KOPT-K1 (cell line): ENCODE data around the gene GPR15LG.
"Not testable (repeated sequence)": the region's sequence is repeated elsewhere in the genome, so short reads cannot be mapped to it uniquely, and the experiment has no call there.

Experiments
- H3K27ac ChIP-seq: fragments of 200-600 bp; sonication (generic); 2 replicates; pipeline ENCODE4 v1.5.1; 2016; ENCODE audit warnings: antibody characterized with exemption, mild to moderate bottlenecking, low read depth, low read length; ENCODE audit not compliant: poor library complexity, severe bottlenecking
- H3K36me3 ChIP-seq: fragments of 200-600 bp; sonication (generic); 2 replicates; pipeline ENCODE4 v1.5.1; 2017; ENCODE audit warnings: antibody characterized with exemption, mild to moderate bottlenecking, low read length, moderate library complexity; ENCODE audit not compliant: insufficient read depth
- H3K9me3 ChIP-seq: fragments of 200-600 bp; sonication (generic); 2 replicates; pipeline ENCODE4 v1.5.1; 2017; ENCODE audit warnings: antibody characterized with exemption, low read length, mild to moderate bottlenecking; ENCODE audit not compliant: insufficient read depth, poor library complexity, severe bottlenecking

GPR15LG gene

DNA sequence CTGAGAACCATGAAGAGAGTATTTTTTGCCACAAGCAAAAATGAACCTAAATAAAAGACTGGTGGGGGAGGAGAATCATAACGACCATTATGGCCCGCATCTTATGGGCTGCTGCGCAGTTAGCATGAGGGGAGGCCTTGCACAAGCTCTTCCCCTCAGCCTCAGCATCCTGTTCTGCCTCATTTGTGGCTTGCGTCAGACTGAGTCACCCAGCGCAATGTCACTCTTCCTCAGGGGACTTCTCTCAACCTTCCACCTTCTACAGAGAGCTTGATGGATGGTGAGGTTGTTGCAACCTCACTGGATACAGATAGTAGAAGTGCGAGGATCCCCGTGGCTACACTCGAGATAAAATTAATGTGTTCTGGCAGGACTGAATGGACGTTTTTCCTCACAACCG lies 16.8 kb upstream of the GPR15LG start:
- H3K9me3 ChIP-seq = no peaks in the 10 kb centered on the region
- no peak overlapping the region for H3K27ac ChIP-seq
- peaks cover 44% of the 10 kb centered on the region for H3K36me3 ChIP-seq

DNA sequence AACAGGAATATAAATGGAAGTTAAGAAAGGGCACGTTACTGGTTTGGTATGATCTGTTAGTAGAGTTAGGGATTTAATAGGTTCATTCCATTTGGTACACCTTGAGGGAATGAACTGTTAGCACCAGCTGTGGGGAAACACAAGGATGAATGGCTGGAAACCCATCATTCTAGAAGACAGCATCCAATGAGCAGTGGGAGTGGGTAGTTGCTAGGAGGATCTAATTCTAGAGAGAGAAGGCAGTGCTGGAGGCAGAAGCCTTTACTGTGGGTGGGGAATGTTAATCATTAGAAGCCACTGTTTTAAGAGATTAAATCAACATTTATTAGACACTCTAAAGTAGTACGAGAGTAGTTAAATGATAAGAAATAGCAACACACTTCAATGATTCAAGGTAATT lies 15.5 kb upstream of the GPR15LG start:
- peaks cover 31% of the 10 kb centered on the region for H3K36me3 ChIP-seq
- no peak overlapping the region for H3K27ac ChIP-seq
- H3K9me3 ChIP-seq = no peaks in the 10 kb centered on the region

DNA sequence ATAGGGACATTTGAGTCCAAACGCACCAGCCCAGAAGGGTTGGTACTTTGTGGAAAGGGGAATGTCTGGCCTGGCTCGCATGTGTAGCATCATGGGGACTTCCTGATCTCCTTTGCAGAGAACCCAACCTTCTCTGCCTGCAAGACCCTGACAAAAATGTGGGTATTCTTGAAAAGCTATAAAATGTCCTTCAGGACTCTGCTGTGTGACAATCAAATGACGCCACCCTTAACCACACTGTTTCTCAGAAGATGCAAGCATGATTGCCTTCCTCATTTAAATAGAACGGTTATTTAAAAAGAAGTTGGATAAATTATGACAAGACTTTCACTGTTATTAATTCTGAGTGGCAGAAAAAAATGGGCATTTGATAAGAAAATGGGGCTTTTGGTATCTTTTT lies 15.1 kb upstream of the GPR15LG start:
- Histone ChIP-seq H3K36me3 (peaks cover 26% of the 10 kb centered on the region), H3K9me3 (no peaks in the 10 kb centered on the region), H3K27ac (no peak overlapping the region)

DNA sequence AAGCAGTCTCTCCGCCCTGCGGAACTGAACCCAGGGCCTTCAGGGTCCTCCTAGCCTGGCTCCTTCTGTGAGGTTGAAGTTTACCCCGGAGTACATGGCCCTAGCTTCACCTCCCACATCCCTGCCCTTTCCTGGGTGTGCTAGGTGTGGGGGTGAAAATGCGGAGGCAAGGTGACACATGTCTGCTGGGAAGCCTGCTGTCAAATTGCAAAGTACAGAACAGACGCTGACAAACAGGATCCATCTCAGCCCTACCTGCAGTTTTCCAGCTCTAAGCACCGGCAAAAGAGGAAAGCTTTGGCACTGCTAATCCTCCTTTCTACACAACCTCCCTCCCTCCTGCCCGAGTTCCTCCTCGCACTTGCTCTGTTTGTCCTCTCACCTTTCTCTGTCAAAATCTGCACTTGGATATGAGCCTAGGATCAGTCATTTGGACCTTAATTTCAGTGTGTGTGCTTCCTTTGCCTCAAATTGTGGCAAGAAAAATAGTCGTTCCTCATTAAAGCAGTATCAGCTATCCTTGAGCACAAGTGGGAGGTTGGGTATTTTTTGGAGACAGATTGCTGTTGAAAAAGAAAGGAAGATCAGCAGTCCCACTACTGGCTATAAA lies 14.4 kb upstream of the GPR15LG start:
- peaks cover 20% of the 10 kb centered on the region for H3K36me3 ChIP-seq
- H3K9me3 ChIP-seq = no peaks in the 10 kb centered on the region
- no peak overlapping the region for H3K27ac ChIP-seq

DNA sequence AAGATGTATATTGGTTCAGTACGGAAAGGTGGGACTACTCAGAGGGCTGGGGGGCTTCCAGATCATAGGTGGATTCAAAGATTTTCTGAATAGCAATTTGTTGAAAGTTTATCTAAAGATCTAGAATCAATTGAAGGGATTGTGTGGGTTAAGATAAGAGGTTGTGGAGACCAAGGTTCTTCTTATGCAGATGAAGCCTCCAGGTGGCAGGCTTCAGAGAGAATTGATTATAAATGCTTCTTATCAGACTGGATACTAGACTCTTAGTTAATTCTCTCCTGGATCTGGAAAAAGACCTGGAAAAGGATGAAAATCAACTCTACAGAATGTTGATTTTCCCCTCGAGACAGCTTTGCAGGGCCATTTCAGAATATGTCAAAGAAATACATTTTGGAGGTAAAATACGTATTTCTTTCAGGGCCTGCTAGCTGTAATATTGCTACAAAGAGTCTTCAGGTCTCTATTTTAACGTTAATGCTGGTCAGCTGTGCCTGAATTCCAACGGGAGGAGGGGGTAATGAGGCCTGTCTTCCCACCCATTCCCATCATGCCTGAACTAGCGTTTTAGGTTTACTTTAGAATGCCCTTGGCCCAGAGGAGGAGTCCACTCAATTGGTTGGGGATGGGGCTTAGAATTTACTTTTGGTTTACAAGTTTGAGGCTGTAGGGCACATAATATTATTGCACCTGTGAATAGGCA lies 12.8 kb upstream of the GPR15LG start:
- H3K9me3 ChIP-seq = no peaks in the 10 kb centered on the region
- 0 out of 2 replicates have a peak, but pooled peaks cover 3% of the 10 kb centered on the region for H3K36me3 ChIP-seq
- no peak overlapping the region for H3K27ac ChIP-seq

DNA sequence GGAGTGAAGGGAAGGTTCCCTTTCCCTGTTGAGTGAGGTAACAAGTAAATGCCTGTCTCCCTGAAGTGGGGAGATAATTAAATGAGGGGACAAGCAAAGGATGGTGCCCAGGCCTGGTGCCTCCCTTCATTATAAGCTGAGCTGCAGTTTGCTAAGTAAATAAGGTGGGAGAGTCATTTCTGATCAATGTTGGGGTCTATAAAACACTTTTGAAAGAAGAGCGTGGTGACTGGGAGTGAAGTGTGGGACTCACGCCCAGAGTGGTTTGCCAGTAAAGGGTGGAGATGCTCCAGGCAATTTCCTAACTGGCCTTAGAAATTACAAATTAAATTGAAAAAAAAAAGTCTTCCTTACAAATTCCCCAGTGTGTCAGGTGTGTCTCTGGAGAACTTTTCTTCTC lies 9.6 kb upstream of the GPR15LG start:
- H3K9me3 ChIP-seq = no peaks in the 10 kb centered on the region
- H3K27ac ChIP-seq = no peak overlapping the region
- no peaks in the 10 kb centered on the region for H3K36me3 ChIP-seq

DNA sequence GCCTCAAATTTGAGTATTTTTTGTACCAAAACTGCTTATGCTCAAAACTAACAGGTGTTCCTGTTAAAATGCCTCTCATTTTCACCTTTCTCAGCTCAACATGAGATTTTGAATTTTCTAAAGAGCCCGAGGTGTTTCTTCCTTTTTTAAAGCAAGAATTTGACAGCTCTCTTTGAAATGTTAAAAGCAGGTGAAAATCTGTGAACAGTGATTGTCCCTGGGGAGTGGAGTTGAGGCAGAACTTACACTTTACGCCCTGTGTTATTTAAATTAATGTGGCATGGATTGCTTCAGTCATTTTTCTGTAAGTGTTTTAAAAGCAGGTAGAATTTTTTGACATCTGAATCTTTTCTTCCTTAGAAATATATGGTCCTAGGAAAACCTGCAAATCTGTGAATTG lies 9.2 kb upstream of the GPR15LG start:
- Histone ChIP-seq H3K9me3 (no peaks in the 10 kb centered on the region), H3K36me3 (no peaks in the 10 kb centered on the region), H3K27ac (no peak overlapping the region)

DNA sequence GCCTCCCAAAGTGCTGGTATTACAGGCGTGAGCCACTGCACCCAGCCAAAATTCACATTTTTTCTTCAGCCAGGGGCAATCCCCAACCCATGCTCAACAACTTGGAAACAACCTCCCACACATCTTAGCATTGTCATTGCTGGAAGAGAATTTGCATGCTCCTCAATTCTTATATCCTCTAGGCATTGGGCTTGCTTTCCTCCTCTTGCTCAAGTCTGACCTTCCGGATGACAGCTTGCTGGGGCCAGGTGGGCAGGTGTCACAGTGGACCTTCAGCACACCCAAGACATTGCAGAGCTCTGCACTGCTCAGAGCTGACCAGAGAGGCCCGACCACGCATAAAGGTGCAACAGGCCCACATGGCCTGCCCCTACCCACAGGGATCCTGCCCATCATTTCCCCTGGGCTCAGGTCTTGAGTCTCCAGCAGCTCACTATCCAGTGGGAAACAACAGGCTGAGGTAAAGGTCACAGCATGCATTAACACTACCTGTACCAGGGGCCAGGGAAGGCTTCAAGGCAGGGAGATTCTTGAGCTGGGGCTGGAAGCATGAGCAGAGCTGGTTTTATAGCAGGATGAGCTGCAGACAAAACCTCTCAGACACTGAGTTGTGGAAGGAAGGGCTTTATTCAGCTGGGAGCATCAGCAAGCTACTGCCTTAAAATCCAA lies 6.8 kb upstream of the GPR15LG start:
- Histone ChIP-seq H3K27ac (no peak overlapping the region), H3K9me3 (no peaks in the 10 kb centered on the region), H3K36me3 (no peaks in the 10 kb centered on the region)

DNA sequence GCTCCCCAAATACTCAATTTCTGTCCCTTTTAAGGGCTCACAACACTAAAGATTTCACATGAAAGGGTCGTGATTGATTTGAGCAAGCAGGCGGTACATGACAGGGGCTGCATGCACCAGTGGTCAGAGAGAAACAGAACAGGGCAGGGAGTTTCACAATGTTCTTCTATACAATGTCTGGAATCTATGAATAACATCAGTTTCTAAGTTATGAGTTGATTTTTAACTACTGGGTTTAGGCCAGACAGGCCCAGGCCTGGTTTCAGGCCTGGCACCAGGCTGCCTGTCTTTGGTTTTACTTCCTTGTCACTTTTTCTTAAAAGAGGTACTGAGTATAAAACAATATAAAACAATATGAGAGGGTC lies 6.3 kb upstream of the GPR15LG start:
- not testable (repeated sequence) for H3K9me3 ChIP-seq, H3K27ac ChIP-seq, H3K36me3 ChIP-seq

DNA sequence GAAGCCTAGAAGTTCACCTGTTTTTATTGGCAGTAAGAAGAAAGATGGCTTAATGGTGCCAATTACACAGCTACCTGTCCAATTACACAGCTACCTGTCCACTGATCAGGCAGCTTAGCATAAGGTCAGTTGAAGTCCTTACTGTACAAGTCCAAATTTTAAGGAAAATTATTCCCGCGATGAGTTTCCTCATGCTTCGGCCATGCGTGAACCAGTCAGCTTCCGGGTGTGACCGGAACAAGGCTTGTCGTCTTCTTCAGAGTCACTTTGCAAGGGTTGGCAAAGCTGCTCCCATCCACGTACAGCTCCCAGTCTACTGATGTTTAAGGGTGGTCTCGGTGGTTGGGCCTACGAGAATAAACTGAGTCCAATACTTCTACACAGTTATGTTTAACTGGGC lies 5.2 kb upstream of the GPR15LG start:
- H3K36me3 ChIP-seq, H3K9me3 ChIP-seq, H3K27ac ChIP-seq: not testable (repeated sequence)

DNA sequence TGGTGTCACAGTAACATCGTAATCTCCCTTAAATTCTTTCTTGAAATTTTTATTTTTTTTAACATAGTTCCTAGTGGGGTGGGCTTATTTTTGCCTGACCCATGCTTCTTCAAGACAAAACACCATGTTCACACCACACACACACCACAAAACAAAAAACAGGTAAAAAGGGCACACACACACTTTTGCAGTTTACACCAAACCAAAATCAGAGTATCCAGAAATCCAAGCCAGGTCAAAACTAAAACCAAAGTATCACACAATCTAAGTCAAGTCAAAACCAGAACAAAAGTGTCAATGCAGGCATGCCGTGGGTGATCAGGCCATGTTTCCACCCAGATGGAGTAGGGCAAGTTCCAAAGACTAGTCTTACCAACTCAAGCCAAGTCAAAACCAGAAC lies 2.4 kb upstream of the GPR15LG start:
- not testable (repeated sequence) for H3K9me3 ChIP-seq, H3K36me3 ChIP-seq, H3K27ac ChIP-seq

DNA sequence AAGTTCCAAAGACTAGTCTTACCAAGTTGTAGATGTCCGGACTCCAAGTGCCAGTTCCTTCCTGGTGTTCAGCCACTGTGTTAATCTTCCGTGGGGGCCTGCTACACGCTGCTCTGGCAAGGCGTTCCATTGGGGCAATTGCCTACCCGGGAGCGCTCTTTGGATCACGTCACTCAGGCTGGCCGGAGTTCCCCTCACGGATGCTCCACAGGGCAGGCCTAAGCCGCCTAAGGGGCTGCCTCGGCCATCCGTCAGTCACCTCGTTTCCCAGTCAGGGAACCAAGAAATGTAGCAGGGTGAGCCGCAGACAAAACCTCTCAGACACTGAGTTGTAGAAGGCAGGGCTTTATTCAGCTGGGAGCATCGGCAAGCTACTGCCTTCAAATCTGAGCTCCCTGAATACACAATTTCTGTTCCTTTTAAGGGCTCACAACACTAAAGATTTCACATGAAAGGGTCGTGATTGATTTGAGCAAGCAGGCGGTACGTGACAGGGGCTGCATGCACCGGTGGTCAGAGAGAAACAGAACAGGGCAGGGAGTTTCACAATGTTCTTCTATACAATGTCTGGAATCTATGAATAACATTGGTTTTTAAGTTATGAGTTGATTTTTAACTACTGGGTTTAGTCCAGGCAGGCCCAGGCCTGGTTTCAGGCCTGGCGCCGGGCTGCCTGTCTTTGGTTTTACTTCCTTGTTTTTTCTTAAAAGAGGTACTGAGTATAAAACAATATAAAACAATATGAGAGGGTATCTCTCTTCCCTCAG lies 1.7 kb upstream of the GPR15LG start:
- not testable (repeated sequence) for H3K36me3 ChIP-seq, H3K27ac ChIP-seq, H3K9me3 ChIP-seq

DNA sequence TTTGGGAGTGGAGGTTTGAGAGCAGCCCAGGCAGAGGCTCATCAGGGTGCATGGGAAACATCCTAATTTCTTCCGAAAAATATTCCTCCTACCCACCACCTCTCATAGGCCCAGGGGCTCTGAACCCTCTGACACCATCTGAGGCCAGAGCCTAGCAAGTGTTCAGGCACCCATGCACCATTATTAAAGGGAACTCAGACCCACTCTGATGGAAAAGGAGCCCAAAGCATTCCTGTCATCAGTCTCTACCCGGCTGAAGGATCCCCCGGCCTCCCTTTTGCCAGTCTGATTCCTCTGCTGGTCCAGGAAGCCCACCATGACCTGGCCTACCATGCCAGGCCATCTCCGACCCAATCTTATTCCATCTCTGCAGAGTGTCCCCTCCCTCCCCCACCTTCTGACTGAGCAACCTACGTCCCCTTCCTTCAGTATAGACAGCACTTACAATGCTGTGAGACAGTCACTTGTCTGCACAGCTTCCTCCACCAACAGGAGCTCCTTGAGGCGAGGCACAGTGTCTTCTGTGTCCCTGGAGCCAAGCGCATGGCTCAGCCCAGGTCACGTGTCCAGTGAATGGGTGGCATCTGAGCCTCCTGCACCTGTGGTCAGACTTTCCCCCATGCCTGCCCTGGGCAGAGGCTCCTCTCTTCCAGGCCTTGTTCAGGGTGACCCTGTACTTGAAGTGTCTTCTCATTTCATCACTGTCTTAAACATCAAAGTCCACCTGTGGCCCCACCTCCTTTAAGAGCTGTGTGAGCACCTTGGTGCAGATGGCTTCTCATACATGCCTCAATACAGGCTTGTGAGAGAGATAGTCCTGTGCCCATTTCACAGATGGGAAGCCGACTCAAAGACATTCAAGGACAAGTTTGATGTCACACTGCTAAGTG lies 889 bp upstream of the GPR15LG start:
- Histone ChIP-seq H3K36me3 (no peaks in the 10 kb centered on the region), H3K9me3 (no peaks in the 10 kb centered on the region), H3K27ac (no peak overlapping the region)

DNA sequence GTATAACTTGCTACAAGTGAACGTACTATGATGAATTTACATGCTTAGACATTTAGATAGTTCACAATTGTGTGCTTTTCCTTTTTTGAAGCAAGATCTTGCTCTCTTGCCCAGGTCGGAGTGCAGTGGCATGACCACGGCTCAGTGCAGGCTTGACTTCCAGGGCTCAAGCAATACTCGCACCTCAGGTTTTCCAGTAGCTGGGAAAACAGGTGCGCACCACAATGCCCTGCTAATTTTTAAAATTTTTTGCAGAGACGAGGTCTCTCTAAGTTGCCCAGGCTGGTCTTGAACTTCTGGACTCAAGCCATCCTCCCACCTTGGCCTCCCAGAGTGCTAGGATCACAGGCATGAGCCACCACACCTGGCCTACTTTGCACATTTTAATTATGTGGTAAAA lies 1.8 kb downstream of the GPR15LG start:
- Histone ChIP-seq H3K36me3 (no peaks in the 10 kb centered on the region), H3K27ac (no peak overlapping the region), H3K9me3 (no peaks in the 10 kb centered on the region)

DNA sequence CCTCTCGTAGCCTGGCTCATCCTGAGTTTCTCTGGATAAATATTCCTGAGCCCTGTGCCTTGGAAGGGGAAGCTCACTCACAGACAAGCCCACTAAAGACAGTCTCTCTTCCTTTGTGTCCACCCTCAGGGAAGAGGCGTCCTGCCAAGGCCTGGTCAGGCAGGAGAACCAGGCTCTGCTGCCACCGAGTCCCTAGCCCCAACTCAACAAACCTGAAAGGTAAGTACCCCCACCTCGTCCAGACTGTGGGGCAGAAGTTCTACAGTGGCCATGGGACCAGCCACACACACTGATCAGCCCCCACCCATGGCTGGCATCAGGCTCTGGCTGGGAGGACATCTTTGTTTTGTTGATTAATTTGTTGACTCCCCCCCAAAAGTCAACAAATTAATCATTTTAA lies 2.8 kb downstream of the GPR15LG start:
- no peaks in the 10 kb centered on the region for H3K9me3 ChIP-seq
- no peak overlapping the region for H3K27ac ChIP-seq

More for the DNA sequence above, 2.8 kb downstream of the GPR15LG start:
- no peaks in the 10 kb centered on the region for H3K36me3 ChIP-seq
